Liver (tissue), 9 donors: ENCODE measurements around the gene PIAS4. TPM values are rescaled to one million over a fixed set of nuclear protein-coding genes. Genes with fewer than 3 reads are reported as not detected.

Experiments
- DNase-seq: peaks from one replicate; pipeline ENCODE4 v3.0.0-alpha.2; 2017; ENCODE audit warnings: low spot score
- H3K27ac ChIP-seq, 2 donors: one replicate each; pipeline ENCODE4 v1.7.0; 2013; ENCODE audit warnings: inconsistent platforms in 2 of 2, low read length in 2 of 2, control low read depth in 1 of 2, low read depth in 1 of 2, mild to moderate bottlenecking in 1 of 2
- H3K27me3 ChIP-seq, 4 donors: one replicate each; pipeline versions ENCODE4 v1.6.1 to v1.7.0; 2013; ENCODE audit warnings: low read length in 3 of 4, inconsistent platforms in 1 of 4, mild to moderate bottlenecking in 1 of 4, moderate library complexity in 1 of 4; ENCODE audit not compliant: control insufficient read depth in 4 of 4, insufficient read depth in 4 of 4
- H3K36me3 ChIP-seq, 4 donors: one replicate each; pipeline versions ENCODE4 v1.6.1 to v1.7.0; 2013; ENCODE audit warnings: low read length in 3 of 4, mild to moderate bottlenecking in 3 of 4, low read depth in 1 of 4, moderate library complexity in 1 of 4; ENCODE audit not compliant: control insufficient read depth in 4 of 4, insufficient read depth in 3 of 4
- H3K4me1 ChIP-seq, 4 donors: one replicate each; pipeline versions ENCODE4 v1.6.1 to v1.7.0; 2013; ENCODE audit warnings: low read length in 3 of 4, mild to moderate bottlenecking in 3 of 4, moderate library complexity in 1 of 4; ENCODE audit not compliant: control insufficient read depth in 4 of 4, insufficient read depth in 4 of 4
- H3K4me3 ChIP-seq, 3 donors: one replicate each; pipeline versions ENCODE4 v1.6.1 to v1.7.0; 2013; ENCODE audit warnings: low read length in 3 of 3, control low read depth in 1 of 3, low read depth in 1 of 3, mild to moderate bottlenecking in 1 of 3
- H3K9ac ChIP-seq, 2 donors: one replicate each; pipeline ENCODE4 v1.7.0; 2013; ENCODE audit warnings: low read length in 2 of 2, mild to moderate bottlenecking in 2 of 2, moderate library complexity in 2 of 2, control low read depth in 1 of 2, low read depth in 1 of 2
- H3K9me3 ChIP-seq, 4 donors: one replicate each; pipeline versions ENCODE4 v1.6.1 to v1.7.0; 2013; ENCODE audit warnings: low read length in 3 of 4; ENCODE audit not compliant: control insufficient read depth in 4 of 4
- EGR1 ChIP-seq, 2 donors: IDR thresholded peaks; 2 replicates each; pipeline ENCODE4 v1.6.1; 2016 to 2018; ENCODE audit warnings: antibody characterized with exemption in 2 of 2, low read depth in 2 of 2
- GABPA ChIP-seq, 2 donors: IDR thresholded peaks in 1 of 2; conservative IDR thresholded peaks in 1 of 2; 2 replicates each; pipeline ENCODE4 v1.6.1; 2016; ENCODE audit warnings: antibody characterized with exemption in 2 of 2, mild to moderate bottlenecking in 1 of 2, moderate library complexity in 1 of 2
- HNF4A ChIP-seq, 2 donors: conservative IDR thresholded peaks; 2 replicates each; pipeline ENCODE4 v1.6.1; 2016; ENCODE audit warnings: antibody characterized with exemption in 2 of 2, mild to moderate bottlenecking in 2 of 2
- JUND ChIP-seq, 2 donors: IDR thresholded peaks; 2 replicates each; pipeline ENCODE4 v1.6.1; 2016; ENCODE audit warnings: antibody characterized with exemption in 2 of 2
- MAX ChIP-seq: IDR thresholded peaks from 2 replicates; pipeline ENCODE4 v1.6.1; 2016; ENCODE audit warnings: antibody characterized with exemption
- RAD21 ChIP-seq, 2 donors: IDR thresholded peaks; 2 replicates each; pipeline ENCODE4 v1.6.1; 2016; ENCODE audit warnings: antibody characterized with exemption in 2 of 2, mild to moderate bottlenecking in 2 of 2
- RXRA ChIP-seq, 2 donors: IDR thresholded peaks; 2 replicates each; pipeline ENCODE4 v1.6.1; 2017 to 2018; ENCODE audit warnings: antibody characterized with exemption in 2 of 2, mild to moderate bottlenecking in 1 of 2
- SP1 ChIP-seq: IDR thresholded peaks from 2 replicates; pipeline ENCODE4 v1.6.1; 2018; ENCODE audit warnings: antibody characterized with exemption, mild to moderate bottlenecking
- YY1 ChIP-seq: IDR thresholded peaks from 2 replicates; pipeline ENCODE4 v1.6.1; 2016; ENCODE audit warnings: antibody characterized with exemption, mild to moderate bottlenecking
- ZBTB33 ChIP-seq: IDR thresholded peaks from 2 replicates; pipeline ENCODE4 v1.6.1; 2016; ENCODE audit warnings: antibody characterized with exemption
- WGBS: extraction: QIAGEN DNeasy Blood & Tissue Kit; methylation state at CpG from one replicate; pipeline ENCODE4 v1.1.7; 2013; 5-methylcytosine and 5-hydroxymethylcytosine counted together
- polyA plus RNA-seq, 2 donors: library from polyadenylated mRNA; stranded (reverse) in 1 of 2; unstranded in 1 of 2; fragments of 200-250 nt in 1 of 2; fragments of >200 nt in 1 of 2; fragmentation: Nextera tagmentation in 1 of 2; extraction: Ambion mirVana in 1 of 2; gene quantifications; one replicate each; pipeline versions ENCODE4 v1.2.1 to v1.2.3, GENCODE V29; 2013 to 2015
- total RNA-seq, 2 donors: library from RNA; depleted of rRNA; stranded (reverse); fragments of >200 nt; gene quantifications; one replicate each; pipeline ENCODE4 v1.2.3, GENCODE V29; 2014
- TF ChIP-seq, protein P1 (sequence below): IDR thresholded peaks from 2 replicates; pipeline ENCODE4 v1.6.1; 2016; ENCODE audit warnings: antibody characterized with exemption, mild to moderate bottlenecking
- TF ChIP-seq, protein P2 (sequence below): IDR thresholded peaks from 2 replicates; pipeline ENCODE4 v1.6.1; 2016; ENCODE audit warnings: antibody characterized with exemption
- TF ChIP-seq, protein P3 (sequence below): fragments of 150-350 bp; IDR thresholded peaks from 2 replicates; pipeline ENCODE4 v1.5.1; 2017; ENCODE audit warnings: improper control_type of control experiment, low read depth, low read length; ENCODE audit not compliant: missing input control
- donor health status: healthy.
- donor health status: healthy.
- donor health status: healthy.
- donor health status: healthy.
- donor health status: healthy.

Gene PIAS4
- total and polyA plus RNA-seq, 4 donors = 5.6 to 14.1 (median 10.6) TPM

DNA sequence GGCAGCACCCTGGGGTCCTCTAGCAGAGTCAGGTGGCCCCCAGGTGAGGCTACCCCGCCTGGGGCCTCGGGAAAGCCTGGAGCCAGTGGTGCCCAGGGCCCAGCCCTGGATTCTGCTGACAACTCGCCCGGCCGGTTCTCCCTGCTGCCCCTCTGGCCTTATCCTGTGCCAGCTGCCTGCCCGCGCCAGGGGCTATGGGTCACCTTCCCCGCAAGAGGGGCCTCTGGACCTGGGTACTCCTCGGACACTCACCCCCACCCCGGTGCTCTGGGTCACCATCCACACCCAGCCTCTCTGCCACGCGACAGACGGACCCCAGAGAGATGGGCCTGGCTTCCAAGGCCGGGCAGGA lies 35.2 kb downstream of the PIAS4 start:
- Histone ChIP-seq H3K36me3 (peaks cover 0 to 21% (median 4%) of the 10 kb centered on the region in 4 donors), H3K9me3 (no peaks in the 10 kb centered on the region), H3K4me1 (no peaks in the 10 kb centered on the region), H3K4me3 (no peak overlapping the region), H3K27ac (no peak overlapping the region), H3K27me3 (no peaks in the 10 kb centered on the region), H3K9ac (no peak overlapping the region)
- DNase-seq = no peak
- WGBS = 78% methylated on average over 14 of the region's 14 CpGs
- no peak for TF ChIP-seq JUND (IDR thresholded peaks at IDR 0.05)
- no peak for TF ChIP-seq RAD21 (IDR thresholded peaks at IDR 0.05)
- TF ChIP-seq YY1 = no peak

GRCh38 chr19:4043401-4043800 lies 35.9 kb downstream of the PIAS4 start:
- Histone ChIP-seq H3K4me1 (no peaks in the 10 kb centered on the region), H3K9ac (no peak overlapping the region), H3K4me3 (no peak overlapping the region), H3K27ac (no peak overlapping the region), H3K27me3 (no peaks in the 10 kb centered on the region), H3K36me3 (peaks cover 0 to 24% (median 3%) of the 10 kb centered on the region in 4 donors), H3K9me3 (no peaks in the 10 kb centered on the region)
- DNase-seq = no peak
- 84% methylated on average over 11 of the region's 11 CpGs for WGBS
- TF ChIP-seq HNF4A (conservative IDR thresholded peaks at IDR 0.05) (no peak), MAX (no peak), YY1 (no peak), GABPA (IDR thresholded peaks at IDR 0.05 in 1 of 2, conservative IDR thresholded peaks at IDR 0.05 in 1 of 2) (no peak), SP1 (no peak), EGR1 (IDR thresholded peaks at IDR 0.05; ENCODE audit: low read depth in 2 of 2) (no peak), RXRA (IDR thresholded peaks at IDR 0.05) (no peak), ZBTB33 (no peak), RAD21 (IDR thresholded peaks at IDR 0.05) (no peak)
- TF ChIP-seq, protein P1, sequence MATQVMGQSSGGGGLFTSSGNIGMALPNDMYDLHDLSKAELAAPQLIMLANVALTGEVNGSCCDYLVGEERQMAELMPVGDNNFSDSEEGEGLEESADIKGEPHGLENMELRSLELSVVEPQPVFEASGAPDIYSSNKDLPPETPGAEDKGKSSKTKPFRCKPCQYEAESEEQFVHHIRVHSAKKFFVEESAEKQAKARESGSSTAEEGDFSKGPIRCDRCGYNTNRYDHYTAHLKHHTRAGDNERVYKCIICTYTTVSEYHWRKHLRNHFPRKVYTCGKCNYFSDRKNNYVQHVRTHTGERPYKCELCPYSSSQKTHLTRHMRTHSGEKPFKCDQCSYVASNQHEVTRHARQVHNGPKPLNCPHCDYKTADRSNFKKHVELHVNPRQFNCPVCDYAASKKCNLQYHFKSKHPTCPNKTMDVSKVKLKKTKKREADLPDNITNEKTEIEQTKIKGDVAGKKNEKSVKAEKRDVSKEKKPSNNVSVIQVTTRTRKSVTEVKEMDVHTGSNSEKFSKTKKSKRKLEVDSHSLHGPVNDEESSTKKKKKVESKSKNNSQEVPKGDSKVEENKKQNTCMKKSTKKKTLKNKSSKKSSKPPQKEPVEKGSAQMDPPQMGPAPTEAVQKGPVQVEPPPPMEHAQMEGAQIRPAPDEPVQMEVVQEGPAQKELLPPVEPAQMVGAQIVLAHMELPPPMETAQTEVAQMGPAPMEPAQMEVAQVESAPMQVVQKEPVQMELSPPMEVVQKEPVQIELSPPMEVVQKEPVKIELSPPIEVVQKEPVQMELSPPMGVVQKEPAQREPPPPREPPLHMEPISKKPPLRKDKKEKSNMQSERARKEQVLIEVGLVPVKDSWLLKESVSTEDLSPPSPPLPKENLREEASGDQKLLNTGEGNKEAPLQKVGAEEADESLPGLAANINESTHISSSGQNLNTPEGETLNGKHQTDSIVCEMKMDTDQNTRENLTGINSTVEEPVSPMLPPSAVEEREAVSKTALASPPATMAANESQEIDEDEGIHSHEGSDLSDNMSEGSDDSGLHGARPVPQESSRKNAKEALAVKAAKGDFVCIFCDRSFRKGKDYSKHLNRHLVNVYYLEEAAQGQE = no peak

DNA sequence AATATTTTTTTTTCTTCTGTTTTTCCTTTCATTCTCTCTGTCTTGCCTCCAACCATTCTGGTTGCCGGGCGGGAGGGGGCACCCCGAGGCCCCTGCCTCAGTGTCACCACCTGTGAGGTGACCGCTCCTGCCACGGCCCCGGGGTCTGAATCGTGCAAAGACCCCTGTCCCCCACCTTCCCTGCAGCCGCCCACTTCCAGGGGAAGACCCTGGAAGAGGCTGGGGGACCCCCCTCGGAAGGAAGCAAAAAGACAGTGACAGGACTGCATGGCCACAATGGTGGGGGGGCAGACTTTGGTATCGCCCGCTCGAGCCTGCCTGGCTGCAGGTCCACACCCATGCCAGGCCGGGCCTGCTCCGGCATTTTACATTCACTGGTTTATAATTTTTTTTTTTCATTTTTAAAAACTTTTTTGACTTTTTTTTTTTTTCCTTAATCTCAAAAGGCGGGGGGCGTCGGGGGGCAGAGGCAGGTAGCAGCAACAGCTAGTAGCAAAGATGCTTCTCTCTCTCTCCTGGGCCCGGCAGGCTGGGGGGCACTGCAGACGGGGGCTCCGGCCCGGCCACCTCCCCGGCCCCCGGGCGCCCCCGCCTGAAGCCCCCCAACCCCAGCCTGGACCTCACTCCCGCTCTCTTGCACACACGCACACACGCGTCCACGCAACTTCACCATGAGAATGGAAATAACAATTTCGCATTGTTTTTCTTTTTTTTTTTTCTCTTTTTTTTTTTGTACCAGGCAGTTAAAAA lies 36.6 kb downstream of the PIAS4 start:
- H3K36me3 ChIP-seq = peaks cover 0 to 24% (median 3%) of the 10 kb centered on the region in 4 donors
- H3K9ac ChIP-seq = no peak overlapping the region
- no peaks in the 10 kb centered on the region for H3K4me1 ChIP-seq
- no peak overlapping the region for H3K4me3 ChIP-seq
- H3K9me3 ChIP-seq = no peaks in the 10 kb centered on the region
- DNase-seq = no peak
- H3K27me3 ChIP-seq = no peaks in the 10 kb centered on the region
- H3K27ac ChIP-seq = no peak overlapping the region
- 91% methylated on average over 31 of the region's 31 CpGs for WGBS
- no peak for TF ChIP-seq RXRA (IDR thresholded peaks at IDR 0.05)
- TF ChIP-seq MAX = no peak
- no peak for TF ChIP-seq JUND (IDR thresholded peaks at IDR 0.05)
- TF ChIP-seq, protein P2, sequence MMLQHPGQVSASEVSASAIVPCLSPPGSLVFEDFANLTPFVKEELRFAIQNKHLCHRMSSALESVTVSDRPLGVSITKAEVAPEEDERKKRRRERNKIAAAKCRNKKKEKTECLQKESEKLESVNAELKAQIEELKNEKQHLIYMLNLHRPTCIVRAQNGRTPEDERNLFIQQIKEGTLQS = no peak
- TF ChIP-seq, protein P1 = no peak
- no peak for TF ChIP-seq RAD21 (IDR thresholded peaks at IDR 0.05)
- TF ChIP-seq, protein P3, sequence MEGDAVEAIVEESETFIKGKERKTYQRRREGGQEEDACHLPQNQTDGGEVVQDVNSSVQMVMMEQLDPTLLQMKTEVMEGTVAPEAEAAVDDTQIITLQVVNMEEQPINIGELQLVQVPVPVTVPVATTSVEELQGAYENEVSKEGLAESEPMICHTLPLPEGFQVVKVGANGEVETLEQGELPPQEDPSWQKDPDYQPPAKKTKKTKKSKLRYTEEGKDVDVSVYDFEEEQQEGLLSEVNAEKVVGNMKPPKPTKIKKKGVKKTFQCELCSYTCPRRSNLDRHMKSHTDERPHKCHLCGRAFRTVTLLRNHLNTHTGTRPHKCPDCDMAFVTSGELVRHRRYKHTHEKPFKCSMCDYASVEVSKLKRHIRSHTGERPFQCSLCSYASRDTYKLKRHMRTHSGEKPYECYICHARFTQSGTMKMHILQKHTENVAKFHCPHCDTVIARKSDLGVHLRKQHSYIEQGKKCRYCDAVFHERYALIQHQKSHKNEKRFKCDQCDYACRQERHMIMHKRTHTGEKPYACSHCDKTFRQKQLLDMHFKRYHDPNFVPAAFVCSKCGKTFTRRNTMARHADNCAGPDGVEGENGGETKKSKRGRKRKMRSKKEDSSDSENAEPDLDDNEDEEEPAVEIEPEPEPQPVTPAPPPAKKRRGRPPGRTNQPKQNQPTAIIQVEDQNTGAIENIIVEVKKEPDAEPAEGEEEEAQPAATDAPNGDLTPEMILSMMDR = no peak
- no peak for TF ChIP-seq EGR1 (IDR thresholded peaks at IDR 0.05; ENCODE audit: low read depth in 2 of 2)
